SK-N-SH (cell line): ENCODE measurements around the gene CDH20. TPM values are rescaled to one million over a fixed set of nuclear protein-coding genes. Genes with fewer than 3 reads are reported as not detected.

Experiments used
- CTCF ChIA-PET: fragments of 300-600, 350-600 bp; formaldehyde crosslinking; extraction: SDS; loops from one replicate; lab custom pipeline; 2021; lab: Yijun Ruan, JAX
- POLR2A ChIA-PET: fragments of 350-600 bp; sonication (Branson Sonifier 250); formaldehyde crosslinking; extraction: SDS; loops from one replicate; lab custom pipeline; 2020; ENCODE audit warnings: antibody characterized with exemption, inconsistent platforms; lab: Yijun Ruan, JAX
- DNase-seq: peaks from one replicate; pipeline ENCODE4 v3.0.0; 2012
- H2AFZ ChIP-seq: fragments of 200-600 bp; sonication (generic); 2 replicates; pipeline ENCODE4 v1.8.1; 2016; ENCODE audit warnings: antibody characterized with exemption, mild to moderate bottlenecking, low read depth
- H3F3A ChIP-seq: fragments of 200-600 bp; sonication (generic); replicated peaks from 2 replicates; pipeline ENCODE3; 2016; ENCODE audit warnings: antibody characterized with exemption, mild to moderate bottlenecking; ENCODE audit not compliant: insufficient read depth
- H3K27ac ChIP-seq, 2 experiments: fragments of 200-500 bp in 1 of 2; fragments of 200-600 bp in 1 of 2; sonication (Bioruptor generic) in 1 of 2; sonication (generic), shearing (Covaris generic) in 1 of 2; 2 replicates each; pipeline versions ENCODE4 v1.5.1 to v1.6.1; 2014 to 2016; ENCODE audit warnings: low read depth in 2 of 2, inconsistent platforms in 1 of 2, low read length in 1 of 2, mild to moderate bottlenecking in 1 of 2, mixed read lengths in 1 of 2
- H3K27me3 ChIP-seq: fragments of 200-600 bp; sonication (generic), shearing (Covaris generic); 2 replicates; pipeline ENCODE4 v1.6.1; 2016; ENCODE audit warnings: mixed run types; ENCODE audit not compliant: insufficient read depth
- H3K36me3 ChIP-seq, 2 experiments: fragments of 200-500 bp in 1 of 2; fragments of 200-600 bp in 1 of 2; sonication (Bioruptor generic) in 1 of 2; sonication (generic) in 1 of 2; replicated peaks in 1 of 2; 2 replicates each; pipeline versions ENCODE3 to v1.5.1; 2014 to 2016; ENCODE audit warnings: low read length in 1 of 2, mild to moderate bottlenecking in 1 of 2; ENCODE audit not compliant: insufficient read depth in 2 of 2, control insufficient read depth in 1 of 2
- H3K4me1 ChIP-seq, 2 experiments: fragments of 200-500 bp in 1 of 2; fragments of 200-600 bp in 1 of 2; sonication (Bioruptor generic) in 1 of 2; sonication (generic), shearing (Covaris generic) in 1 of 2; 2 replicates each; pipeline versions ENCODE4 v1.5.1 to v1.6.1; 2014 to 2016; ENCODE audit warnings: low read depth in 1 of 2, low read length in 1 of 2, mixed run types in 1 of 2; ENCODE audit not compliant: insufficient read depth in 2 of 2, control insufficient read depth in 1 of 2
- H3K4me2 ChIP-seq: fragments of 200-600 bp; sonication (generic), shearing (Covaris generic); 2 replicates; pipeline ENCODE4 v1.6.1; 2017; ENCODE audit warnings: mixed run types
- H3K4me3 ChIP-seq, 2 experiments: fragments of 200-500 bp in 1 of 2; fragments of 200-600 bp in 1 of 2; sonication (Bioruptor generic) in 1 of 2; sonication (generic), shearing (Covaris generic) in 1 of 2; 2 replicates each; pipeline versions ENCODE4 v1.5.1 to v1.8.1; 2014 to 2016; ENCODE audit warnings: low read depth in 2 of 2, inconsistent platforms in 1 of 2, low read length in 1 of 2, mild to moderate bottlenecking in 1 of 2, mixed read lengths in 1 of 2, moderate library complexity in 1 of 2
- H3K79me2 ChIP-seq: fragments of 200-600 bp; sonication (generic); 2 replicates; pipeline ENCODE4 v1.8.1; 2017; ENCODE audit warnings: mild to moderate bottlenecking; ENCODE audit not compliant: insufficient read depth
- H3K9ac ChIP-seq: fragments of 200-600 bp; sonication (generic); 2 replicates; pipeline ENCODE4 v1.6.1; 2017; ENCODE audit warnings: mixed run types
- H3K9me2 ChIP-seq: fragments of 200-600 bp; sonication (generic); 2 replicates; pipeline ENCODE4 v1.6.1; 2017; ENCODE audit warnings: mixed run types
- H3K9me3 ChIP-seq: fragments of 200-600 bp; sonication (generic); 2 replicates; pipeline ENCODE4 v1.6.1; 2017; ENCODE audit warnings: mixed run types, mild to moderate bottlenecking, moderate library complexity
- H4K20me1 ChIP-seq: fragments of 200-600 bp; sonication (generic); 2 replicates; pipeline ENCODE4 v1.6.1; 2017; ENCODE audit warnings: mild to moderate bottlenecking, mixed run types; ENCODE audit not compliant: insufficient read depth
- ELF1 ChIP-seq: IDR thresholded peaks from 2 replicates; pipeline ENCODE4 v1.4.0; 2012
- EP300 ChIP-seq, 2 experiments: IDR thresholded peaks; 2 replicates each; pipeline versions ENCODE4 v1.4.0 to v1.6.1; 2012; ENCODE audit warnings: borderline replicate concordance in 1 of 2, low read depth in 1 of 2, low read length in 1 of 2
- FOSL2 ChIP-seq: IDR thresholded peaks from 2 replicates; pipeline ENCODE4 v1.4.0; 2012; ENCODE audit warnings: low read depth, mild to moderate bottlenecking, moderate library complexity, borderline replicate concordance
- FOXJ3 ChIP-seq: sonication (generic); formaldehyde crosslinking; IDR thresholded peaks from 2 replicates; pipeline ENCODE4 v1.5.1; 2020; ENCODE audit warnings: mild to moderate bottlenecking, missing genetic modification reagents
- GATA2 ChIP-seq: sonication (generic); formaldehyde crosslinking; IDR thresholded peaks from 2 replicates; pipeline ENCODE4 v1.5.0; 2020; ENCODE audit warnings: mild to moderate bottlenecking, missing genetic modification reagents
- IRF3 ChIP-seq: fragments of 150-350 bp; IDR thresholded peaks from 2 replicates; pipeline ENCODE4 v1.6.1; 2016; ENCODE audit warnings: mild to moderate bottlenecking, low read depth, low read length
- MEF2A ChIP-seq: IDR thresholded peaks from 2 replicates; pipeline ENCODE4 v1.4.0; 2012; ENCODE audit warnings: low read depth, borderline replicate concordance
- MXI1 ChIP-seq: IDR thresholded peaks from 2 replicates; pipeline ENCODE4 v1.6.1; 2012; ENCODE audit warnings: mild to moderate bottlenecking, low read depth, low read length, improper control_type of control experiment
- NRF1 ChIP-seq: IDR thresholded peaks from 2 replicates; pipeline ENCODE4 v1.6.1; 2012; ENCODE audit warnings: low read depth, mild to moderate bottlenecking, low read length
- PBX3 ChIP-seq: IDR thresholded peaks from 2 replicates; pipeline ENCODE4; 2012
- POLR2AphosphoS5 ChIP-seq: IDR thresholded peaks from 2 replicates; pipeline ENCODE4 v1.6.1; 2012; ENCODE audit warnings: low read depth, low read length
- RAD21 ChIP-seq: IDR thresholded peaks from 2 replicates; pipeline ENCODE4 v1.6.1; 2012; ENCODE audit warnings: mild to moderate bottlenecking, low read length
- REST ChIP-seq: IDR thresholded peaks from 2 replicates; pipeline ENCODE4 v1.6.1; 2012; ENCODE audit warnings: mild to moderate bottlenecking, low read depth, low read length, moderate library complexity
- TCF12 ChIP-seq: IDR thresholded peaks from 2 replicates; pipeline ENCODE4 v1.4.0; 2012
- USF1 ChIP-seq: IDR thresholded peaks from 2 replicates; pipeline ENCODE4 v1.4.0; 2012; ENCODE audit warnings: low read depth, borderline replicate concordance
- WGBS: methylation state at CpG from one replicate; pipeline ENCODE4 v1.1.6; 2017; ENCODE audit warnings: low lambda C conversion rate; 5-methylcytosine and 5-hydroxymethylcytosine counted together
- polyA plus RNA-seq, 3 experiments: library from polyadenylated mRNA; depleted of rRNA; stranded (reverse); fragments of >200 nt; gene quantifications; 2 replicates each; pipeline ENCODE4 v1.2.3, GENCODE V29; 2012
- small RNA-seq, 7 experiments: library from RNA; depleted of rRNA; stranded (forward); fragments of <200 nt; gene quantifications; one replicate each; pipeline ENCODE3, GENCODE V24; 2012
- TF ChIP-seq, protein P1 (sequence below): IDR thresholded peaks from 2 replicates; pipeline ENCODE4 v1.4.0; 2012; ENCODE audit warnings: low read depth, borderline replicate concordance

Gene CDH20
- polyA plus RNA-seq, 1 of the 3 experiments (the other 2 are of a cell fraction), result 1.1 TPM

DNA sequence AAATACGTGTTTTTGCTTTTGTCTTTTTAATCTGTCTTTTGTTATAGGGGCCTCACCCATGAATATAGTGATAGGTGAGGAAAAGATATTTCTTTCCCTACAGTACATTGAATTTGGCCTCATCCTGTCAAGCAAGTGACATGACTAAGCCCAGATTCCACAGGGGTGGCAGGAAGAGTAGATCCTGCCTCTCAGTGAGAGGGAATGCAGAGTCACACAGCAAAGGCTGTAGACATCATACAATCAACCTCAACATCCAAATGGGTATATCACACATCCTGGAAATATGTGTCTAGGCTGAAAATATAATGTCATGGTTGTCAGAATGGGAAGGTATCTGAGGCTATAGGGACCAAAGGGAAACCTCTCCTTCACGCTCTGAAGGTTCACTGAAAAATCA lies 269.6 kb downstream of the CDH20 start:
- ChIA-PET POLR2A (no interaction called here), CTCF (no interaction called here)
- H3K27ac ChIP-seq, result peak overlapping the region in 1 of 2 experiments; percentile 68; a peak in 2 of 4 replicates
- H3K4me2 ChIP-seq, result peak overlapping the region; percentile 39; the same call in 1 of the 2 replicates
- H3K27me3 ChIP-seq, result no peaks in the 10 kb centered on the region
- H3K4me1 ChIP-seq, result peaks cover 7 to 56% of the 10 kb centered on the region in 2 experiments
- no peak overlapping the region for H3K4me3 ChIP-seq
- no peak for DNase-seq
- no peaks in the 10 kb centered on the region for H4K20me1 ChIP-seq
- no peaks in the 10 kb centered on the region for H3K9me2 ChIP-seq
- H3K79me2 ChIP-seq, result peaks cover 31% of the 10 kb centered on the region; the same call in 1 of the 2 replicates
- WGBS, result 84% methylated on average over 2 of the region's 2 CpGs
- peak overlapping the region; percentile 18; the same call in 1 of the 2 replicates for H3K9ac ChIP-seq
- peaks cover 31% of the 10 kb centered on the region for H3F3A ChIP-seq
- H3K9me3 ChIP-seq, result no peaks in the 10 kb centered on the region
- H2AFZ ChIP-seq, result no peak overlapping the region
- TF ChIP-seq REST, result no peak
- TF ChIP-seq PBX3, result peak; percentile 34; the same call in 1 of the 2 replicates
- TF ChIP-seq POLR2AphosphoS5, result no peak
- TF ChIP-seq, protein P1, sequence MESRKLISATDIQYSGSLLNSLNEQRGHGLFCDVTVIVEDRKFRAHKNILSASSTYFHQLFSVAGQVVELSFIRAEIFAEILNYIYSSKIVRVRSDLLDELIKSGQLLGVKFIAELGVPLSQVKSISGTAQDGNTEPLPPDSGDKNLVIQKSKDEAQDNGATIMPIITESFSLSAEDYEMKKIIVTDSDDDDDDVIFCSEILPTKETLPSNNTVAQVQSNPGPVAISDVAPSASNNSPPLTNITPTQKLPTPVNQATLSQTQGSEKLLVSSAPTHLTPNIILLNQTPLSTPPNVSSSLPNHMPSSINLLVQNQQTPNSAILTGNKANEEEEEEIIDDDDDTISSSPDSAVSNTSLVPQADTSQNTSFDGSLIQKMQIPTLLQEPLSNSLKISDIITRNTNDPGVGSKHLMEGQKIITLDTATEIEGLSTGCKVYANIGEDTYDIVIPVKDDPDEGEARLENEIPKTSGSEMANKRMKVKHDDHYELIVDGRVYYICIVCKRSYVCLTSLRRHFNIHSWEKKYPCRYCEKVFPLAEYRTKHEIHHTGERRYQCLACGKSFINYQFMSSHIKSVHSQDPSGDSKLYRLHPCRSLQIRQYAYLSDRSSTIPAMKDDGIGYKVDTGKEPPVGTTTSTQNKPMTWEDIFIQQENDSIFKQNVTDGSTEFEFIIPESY, result no peak
- TF ChIP-seq GATA2 (CRISPR knock-in tag), result no peak
- no peak for TF ChIP-seq NRF1
- TF ChIP-seq FOSL2, result peak; percentile 43; the same call in 1 of the 2 replicates
- TF ChIP-seq FOXJ3 (CRISPR knock-in tag), result no peak
- TF ChIP-seq USF1, result no peak
- no peak for TF ChIP-seq IRF3
- TF ChIP-seq TCF12, result peak; percentile 36; the same call in 1 of the 2 replicates
- TF ChIP-seq MXI1, result no peak
- no peak for TF ChIP-seq MEF2A
- TF ChIP-seq ELF1, result no peak
- peak in 1 of 2 experiments; percentile 9; a peak in 1 of 4 replicates for TF ChIP-seq EP300 (IDR thresholded peaks at IDR 0.05; ENCODE audit: borderline replicate concordance in 1 of 2, low read depth in 1 of 2, low read length in 1 of 2)
- no peak for TF ChIP-seq RAD21
- no peaks in the 10 kb centered on the region for H3K36me3 ChIP-seq

Small RNA genes within 50 kb of the gene (small RNA-seq; reads per million reads assigned to genes)
- gene RNU6-116P, result 0 to 3.4 (median 1.1) reads per million in 7 experiments
